K562 (cell line): ENCODE data around the gene RPS8. TPM values are rescaled to one million over a fixed set of nuclear protein-coding genes. Genes with fewer than 3 reads are reported as not detected.

Experiments
- E2F1 ChIP-seq: sonication (generic); formaldehyde crosslinking; IDR thresholded peaks from 2 replicates; pipeline ENCODE4 v1.8.1; 2023; ENCODE audit warnings: mild to moderate bottlenecking, missing genetic modification reagents, moderate library complexity
- HMG20B ChIP-seq: fragments of 250-450 bp; sonication (Bioruptor Pico); IDR thresholded peaks from 2 replicates; pipeline ENCODE4 v1.5.0; 2021; ENCODE audit warnings: mild to moderate bottlenecking
- JUN ChIP-seq, 2 experiments: sonication (generic) in 1 of 2; formaldehyde crosslinking in 1 of 2; IDR thresholded peaks; 2 replicates each; pipeline versions ENCODE4 v1.6.1 to v1.8.0; 2012 to 2022; ENCODE audit warnings: borderline replicate concordance in 2 of 2, mild to moderate bottlenecking in 2 of 2, improper control_type of control experiment in 1 of 2, low read depth in 1 of 2, low read length in 1 of 2, missing genetic modification reagents in 1 of 2
- KDM5B ChIP-seq: fragments of 200-600 bp; sonication (generic); IDR thresholded peaks from 2 replicates; pipeline ENCODE4 v1.6.1; 2012; ENCODE audit warnings: low read depth, mild to moderate bottlenecking, moderate library complexity, low read length, control low read depth, inconsistent platforms; ENCODE audit not compliant: insufficient replicate concordance
- MAFK ChIP-seq: IDR thresholded peaks from 2 replicates; pipeline ENCODE4 v1.6.1; 2011; ENCODE audit warnings: low read length, improper control_type of control experiment
- MGA ChIP-seq: fragments of 450-650 bp; IDR thresholded peaks from 2 replicates; pipeline ENCODE4 v1.6.1; 2016; ENCODE audit warnings: mild to moderate bottlenecking, moderate library complexity
- POLR2A ChIP-seq: fragments of 450-650 bp; conservative IDR thresholded peaks from 2 replicates; pipeline ENCODE4 v1.6.1; 2016
- RFX5 ChIP-seq: IDR thresholded peaks from 2 replicates; pipeline ENCODE4 v1.6.1; 2011; ENCODE audit warnings: low read depth, mild to moderate bottlenecking, improper control_type of control experiment, low read length
- TAF9B ChIP-seq: fragments of 450-650 bp; IDR thresholded peaks from 2 replicates; pipeline ENCODE4 v1.6.1; 2018; ENCODE audit warnings: mild to moderate bottlenecking; ENCODE audit not compliant: partially characterized antibody
- ZC3H11A ChIP-seq: IDR thresholded peaks from 2 replicates; pipeline ENCODE4 v1.6.1; 2012; ENCODE audit warnings: low read depth, low read length, improper control_type of control experiment
- ZKSCAN8 ChIP-seq: fragments of 200-800 bp; sonication (Bioruptor generic); IDR thresholded peaks from 2 replicates; pipeline ENCODE4 v1.6.1; 2016; ENCODE audit warnings: missing genetic modification characterization, missing compliant biosample characterization
- ZNF165 ChIP-seq: fragments of 250-450 bp; sonication (Bioruptor Pico); IDR thresholded peaks from 2 replicates; pipeline ENCODE4 v1.4.0; 2020; ENCODE audit warnings: borderline replicate concordance
- ZNF436 ChIP-seq: fragments of 250-450, 450-650 bp; sonication (Bioruptor Pico); formaldehyde crosslinking; IDR thresholded peaks from 2 replicates; pipeline ENCODE4 v1.7.0; 2020; ENCODE audit warnings: mild to moderate bottlenecking
- ZNF584 ChIP-seq: fragments of 200-800 bp; sonication (Bioruptor generic); IDR thresholded peaks from 2 replicates; pipeline ENCODE4 v1.6.1; 2016; ENCODE audit warnings: low read depth, mild to moderate bottlenecking, missing genetic modification characterization, missing compliant biosample characterization
- ZNF668 ChIP-seq: fragments of 250-450 bp; sonication (Bioruptor Pico); IDR thresholded peaks from 2 replicates; pipeline ENCODE4 v1.8.0; 2022; ENCODE audit warnings: mild to moderate bottlenecking, inconsistent platforms
- polyA plus RNA-seq, 8 experiments: library from polyadenylated mRNA; depleted of rRNA in 4 of 8; stranded (reverse) in 5 of 8; unstranded in 3 of 8; fragments of >200 nt; fragmentation: Nextera tagmentation in 2 of 8; fragmentation: Illumina TruSeq in 1 of 8; extraction: Ambion mirVana in 2 of 8; extraction: Trizol in 1 of 8; gene quantifications; 2 replicates each; pipeline versions ENCODE4 v1.2.1 to v1.2.3, GENCODE V29; 2011 to 2014; ENCODE audit warnings: inconsistent platforms in 1 of 8, missing spikeins in 1 of 8
- total RNA-seq, 7 experiments: library from RNA; depleted of rRNA in 6 of 7; stranded (reverse); fragments of >200 nt in 6 of 7; fragmentation: Illumina TruSeq in 2 of 7; extraction: Trizol in 2 of 7; gene quantifications; 2 replicates each; pipeline versions ENCODE4 v1.2.1 to v1.2.3, GENCODE V29; 2011 to 2021; ENCODE audit warnings: low replicate concordance in 1 of 7

Gene RPS8
- total and polyA plus RNA-seq, 9 of the 15 experiments (the other 6 are each of a cell fraction or from before 2014, with no cell fraction given), result 2,431 to 4,168 (median 3,109) TPM

GRCh38 chr1:44775078-44775929, at the start of gene RPS8 (continued):
- peak; percentile 83 for TF ChIP-seq E2F1 (CRISPR knock-in tag)
- TF ChIP-seq ZC3H11A, result no peak
- TF ChIP-seq KDM5B, result peak; percentile 99
- TF ChIP-seq POLR2A, result peak; percentile 100
- peak; percentile 90 for TF ChIP-seq MGA
- no peak for TF ChIP-seq MAFK
- no peak for TF ChIP-seq ZNF165 (CRISPR knock-in tag)
- no peak; the same call in 1 of the 2 replicates for TF ChIP-seq ZNF668
- no peak for TF ChIP-seq RFX5
- TF ChIP-seq ZNF584 (CRISPR knock-in tag), result peak; percentile 83; the same call in 1 of the 2 replicates
- TF ChIP-seq JUN (IDR thresholded peaks at IDR 0.05; ENCODE audit: borderline replicate concordance, low read depth, low read length), result peak; percentile 54; the same call in 1 of the 2 replicates
- peak; percentile 64; the same call in 1 of the 2 replicates for TF ChIP-seq JUN (CRISPR knock-in tag; IDR thresholded peaks at IDR 0.05; ENCODE audit: borderline replicate concordance)
- TF ChIP-seq TAF9B, result peak; percentile 99
- no peak for TF ChIP-seq HMG20B
- no peak; the same call in 1 of the 2 replicates for TF ChIP-seq ZKSCAN8 (CRISPR knock-in tag)
- peak; percentile 47; the same call in 1 of the 2 replicates for TF ChIP-seq ZNF436 (CRISPR knock-in tag)
